GM21526 (cell line): ENCODE data around the gene SLC1A4.
"Not testable (repeated sequence)": the region's sequence is repeated elsewhere in the genome, so short reads cannot be mapped to it uniquely, and the experiment has no call there.

Source experiments
- ATAC-seq: cut with Tn5 transposase; IDR thresholded peaks from one replicate; pipeline ENCODE4 v1.9.1; 2021; ENCODE audit warnings: moderate library complexity; ENCODE audit not compliant: unreplicated experiment, low FRiP score

SLC1A4 gene

GRCh38 chr2:65023742-65024141, 34.5 kb downstream of the SLC1A4 start:
- ATAC-seq: no peak

DNA sequence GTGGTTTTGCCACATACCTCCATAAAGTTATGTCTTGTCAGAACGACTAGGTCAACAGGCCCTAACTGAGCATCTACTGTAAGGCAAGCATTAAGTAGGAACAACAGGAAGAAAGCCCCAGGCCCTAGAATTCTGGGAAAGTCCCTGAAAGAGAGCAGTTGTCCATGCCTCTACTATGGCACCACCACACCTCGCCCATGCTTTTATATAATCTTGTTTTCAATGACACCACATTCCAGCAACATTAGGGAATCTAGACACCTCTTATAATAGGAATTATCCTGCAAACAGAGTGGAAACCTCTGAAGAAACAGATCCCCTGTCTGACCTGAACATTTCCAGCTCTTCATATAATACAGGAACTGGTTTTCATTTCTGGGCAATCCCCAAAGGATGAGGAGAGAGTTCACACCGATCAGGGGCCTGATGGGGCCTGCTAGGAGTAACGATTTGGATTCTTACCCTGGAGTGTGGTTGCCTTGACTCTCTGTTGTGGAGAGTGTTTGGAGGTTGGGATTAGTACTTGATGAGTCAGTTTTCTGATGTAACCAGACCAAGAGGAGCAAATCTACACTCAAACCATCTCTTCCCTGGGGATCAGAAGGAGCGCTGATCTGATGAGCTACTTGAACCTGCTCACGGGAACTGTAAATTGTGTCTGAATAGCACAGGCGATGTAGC, 35.1 kb downstream of the SLC1A4 start:
- no peak for ATAC-seq

GRCh38 chr2:65025453-65026123, 36.4 kb downstream of the SLC1A4 start:
- ATAC-seq: no peak

GRCh38 chr2:65026154-65026553, 37.0 kb downstream of the SLC1A4 start:
- ATAC-seq: no peak

DNA sequence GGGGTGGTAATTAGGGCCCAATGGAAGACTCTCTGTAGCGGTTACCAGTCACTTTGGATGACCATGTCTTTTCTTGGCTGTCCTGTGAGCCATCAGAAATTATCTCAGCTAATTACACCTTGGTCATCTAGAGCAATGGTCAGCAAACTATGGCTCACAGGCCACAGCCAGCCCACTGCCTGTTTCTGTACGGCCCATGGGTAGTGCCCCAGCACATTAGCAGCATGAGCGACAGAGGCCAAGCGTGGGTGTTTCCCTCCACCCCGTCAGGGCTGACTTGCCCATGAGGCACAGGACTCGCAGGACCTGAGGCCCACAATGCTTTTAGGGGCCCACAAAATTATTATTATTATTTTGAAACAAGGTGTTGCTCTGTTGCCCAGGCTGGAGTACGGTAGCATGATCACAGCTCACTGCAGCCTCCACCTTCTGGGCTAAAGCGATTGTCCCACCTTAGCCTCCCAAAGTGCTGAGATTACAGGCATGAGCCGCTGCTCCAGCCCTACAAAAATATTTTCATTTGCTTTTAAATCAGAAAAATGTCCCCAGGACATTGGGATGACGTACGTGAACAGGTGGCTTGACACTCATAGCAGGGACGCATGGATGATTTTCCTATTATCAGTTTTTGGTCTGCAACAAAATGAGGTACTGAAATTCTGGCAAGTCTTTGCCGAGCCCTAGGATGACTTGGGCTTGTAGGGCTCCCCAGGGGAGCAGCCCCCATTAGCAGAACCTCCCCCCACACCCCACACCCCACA, 37.7 kb downstream of the SLC1A4 start:
- no peak for ATAC-seq

- no peak for ATAC-seq
These were observed 38.5 kb downstream of the SLC1A4 start for GRCh38 chr2:65027616-65028244.

GRCh38 chr2:65030476-65031332, 41.5 kb downstream of the SLC1A4 start:
- no peak for ATAC-seq

DNA sequence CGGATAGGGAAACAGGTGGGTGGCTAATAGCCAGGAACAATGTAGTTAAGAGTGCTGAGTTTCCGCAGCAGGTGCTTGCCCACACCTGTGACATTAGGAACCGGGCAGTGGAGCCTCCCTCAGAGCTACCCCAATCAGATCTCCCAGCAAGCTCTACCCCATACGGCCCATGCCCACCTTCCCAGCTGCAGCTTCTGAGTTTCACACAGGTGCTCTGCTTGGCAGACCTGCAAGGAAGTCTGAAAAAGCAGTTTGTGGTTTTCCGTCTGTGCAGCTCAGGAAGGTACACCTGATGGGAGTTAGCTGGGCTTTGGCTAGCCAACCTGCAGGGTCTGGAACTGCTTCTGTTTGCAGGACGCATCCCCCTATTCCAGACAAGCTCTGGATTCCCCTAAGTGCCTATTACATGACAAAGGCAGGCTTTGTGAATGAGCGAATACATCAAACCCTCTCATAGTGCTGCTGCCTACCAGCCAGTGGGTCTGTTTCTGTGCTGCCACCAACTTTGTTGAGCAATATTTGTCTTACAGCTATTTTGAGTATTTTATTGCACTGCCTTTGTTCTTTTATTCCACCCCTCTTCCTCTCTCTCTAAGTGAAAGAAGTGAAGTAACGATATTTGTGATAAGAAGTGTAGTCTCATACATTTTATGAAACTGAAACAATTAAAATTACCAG, 42.3 kb downstream of the SLC1A4 start:
- no peak for ATAC-seq

- ATAC-seq: no peak
These were observed 43.1 kb downstream of the SLC1A4 start for GRCh38 chr2:65032019-65032975.

- no peak for ATAC-seq
These were observed 44.0 kb downstream of the SLC1A4 start for GRCh38 chr2:65033178-65033577.

GRCh38 chr2:65033667-65034066, 44.5 kb downstream of the SLC1A4 start:
- ATAC-seq: not testable (repeated sequence)

DNA sequence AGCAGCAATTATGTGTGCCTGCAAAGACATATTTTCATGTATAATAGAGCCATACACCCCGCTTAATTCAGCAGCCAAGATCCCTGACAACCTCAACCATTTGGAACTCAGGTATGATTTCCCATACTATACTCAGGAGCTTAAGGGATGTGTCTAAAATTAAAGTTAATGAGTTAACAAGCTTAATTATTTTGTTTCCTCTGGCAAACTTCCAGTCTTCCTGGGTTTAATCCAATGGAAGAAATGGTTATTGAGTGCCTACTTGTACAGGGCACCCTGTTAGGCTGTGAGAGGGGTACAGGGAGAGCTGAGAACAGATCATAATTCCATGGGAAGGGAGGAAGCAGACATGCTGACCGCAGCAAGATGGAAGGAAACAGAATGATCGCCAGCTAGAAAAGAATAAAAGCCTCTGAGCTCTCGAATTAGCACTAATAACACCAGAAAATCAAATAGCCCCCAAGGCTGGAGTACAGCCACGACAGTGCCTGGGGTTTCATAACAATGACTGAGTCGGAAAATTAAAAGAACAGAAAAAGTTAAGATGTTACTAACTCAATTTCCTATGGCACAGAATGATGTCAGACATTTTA, 46.2 kb downstream of the SLC1A4 start:
- ATAC-seq: no peak

DNA sequence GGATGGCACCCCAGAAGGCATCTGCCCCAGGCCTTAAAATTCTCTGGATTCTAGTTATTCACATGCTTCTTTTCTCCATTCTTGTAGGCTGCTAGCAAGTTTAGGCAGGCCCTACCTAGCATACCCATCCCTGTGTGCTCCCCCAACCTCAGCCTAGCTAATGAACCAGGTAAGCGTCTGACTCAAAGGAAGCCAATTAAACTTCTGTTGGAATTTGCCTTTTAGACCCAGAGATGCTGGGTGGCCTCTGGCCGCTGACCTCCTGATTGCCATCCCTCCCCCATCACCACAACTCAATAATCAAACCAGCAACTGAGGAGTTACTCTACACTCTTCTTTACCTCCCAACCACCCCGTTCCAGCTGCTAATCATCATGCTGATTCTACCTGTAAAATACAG, 48.0 kb downstream of the SLC1A4 start:
- ATAC-seq: no peak

- no peak for ATAC-seq
These were observed 50.4 kb downstream of the SLC1A4 start for GRCh38 chr2:65039640-65040039.

GRCh38 chr2:65040400-65041261, 51.4 kb downstream of the SLC1A4 start:
- no peak for ATAC-seq

DNA sequence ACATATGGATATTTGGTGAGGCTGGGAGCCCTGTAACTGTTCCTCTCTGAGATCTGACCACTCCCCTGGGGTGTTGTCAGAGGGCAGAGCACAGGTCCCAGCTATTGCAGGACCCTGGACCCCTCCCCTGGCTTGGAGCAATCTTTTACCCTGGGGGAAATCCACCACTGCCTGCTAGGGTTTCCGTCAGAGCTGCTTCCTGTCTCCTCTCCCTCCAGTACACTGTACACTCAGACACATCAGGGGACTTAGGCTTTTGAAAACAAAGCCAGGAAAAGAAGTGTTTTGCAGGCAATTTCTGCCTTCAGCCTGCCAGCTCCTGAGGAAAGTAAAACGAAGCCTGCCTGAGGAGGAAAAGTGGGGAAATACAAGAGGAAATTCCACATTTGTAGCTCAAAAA, 53.8 kb downstream of the SLC1A4 start:
- no peak for ATAC-seq

- ATAC-seq: no peak
These were observed 55.0 kb downstream of the SLC1A4 start for GRCh38 chr2:65044097-65044735.
